ENCODE data around the gene CAP2.

DNA sequence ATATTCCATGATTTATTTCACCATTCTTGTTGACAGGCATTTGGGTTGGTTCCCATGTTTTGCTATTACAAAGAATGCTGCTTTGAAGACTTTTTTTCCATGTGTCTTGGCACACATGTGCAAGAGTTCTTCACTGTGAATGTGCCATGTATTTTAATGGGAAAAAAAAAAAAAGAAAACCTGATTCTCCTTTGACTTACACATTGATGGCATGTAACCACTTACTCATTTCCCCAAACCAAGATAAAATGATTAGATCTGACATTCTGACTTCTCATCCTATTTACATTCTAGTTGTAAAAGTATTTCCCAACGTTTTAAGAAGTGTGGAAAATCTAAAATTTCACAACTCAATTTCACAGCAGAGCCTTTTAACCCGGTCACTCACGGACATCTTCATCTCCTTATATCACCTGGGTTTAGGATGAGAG lies 4.4 kb downstream of the CAP2 start:
- TF ChIP-seq, protein P1, sequence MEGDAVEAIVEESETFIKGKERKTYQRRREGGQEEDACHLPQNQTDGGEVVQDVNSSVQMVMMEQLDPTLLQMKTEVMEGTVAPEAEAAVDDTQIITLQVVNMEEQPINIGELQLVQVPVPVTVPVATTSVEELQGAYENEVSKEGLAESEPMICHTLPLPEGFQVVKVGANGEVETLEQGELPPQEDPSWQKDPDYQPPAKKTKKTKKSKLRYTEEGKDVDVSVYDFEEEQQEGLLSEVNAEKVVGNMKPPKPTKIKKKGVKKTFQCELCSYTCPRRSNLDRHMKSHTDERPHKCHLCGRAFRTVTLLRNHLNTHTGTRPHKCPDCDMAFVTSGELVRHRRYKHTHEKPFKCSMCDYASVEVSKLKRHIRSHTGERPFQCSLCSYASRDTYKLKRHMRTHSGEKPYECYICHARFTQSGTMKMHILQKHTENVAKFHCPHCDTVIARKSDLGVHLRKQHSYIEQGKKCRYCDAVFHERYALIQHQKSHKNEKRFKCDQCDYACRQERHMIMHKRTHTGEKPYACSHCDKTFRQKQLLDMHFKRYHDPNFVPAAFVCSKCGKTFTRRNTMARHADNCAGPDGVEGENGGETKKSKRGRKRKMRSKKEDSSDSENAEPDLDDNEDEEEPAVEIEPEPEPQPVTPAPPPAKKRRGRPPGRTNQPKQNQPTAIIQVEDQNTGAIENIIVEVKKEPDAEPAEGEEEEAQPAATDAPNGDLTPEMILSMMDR (IDR thresholded peaks at IDR 0.05; ENCODE audit: low read length), result no peak
- TF ChIP-seq EZH2 (IDR thresholded peaks at IDR 0.05; ENCODE audit: borderline replicate concordance, low read length), result no peak

Measured in OCI-LY1 (cell line).